ENCODE measurements around the gene RMDN2.

Gene RMDN2

DNA sequence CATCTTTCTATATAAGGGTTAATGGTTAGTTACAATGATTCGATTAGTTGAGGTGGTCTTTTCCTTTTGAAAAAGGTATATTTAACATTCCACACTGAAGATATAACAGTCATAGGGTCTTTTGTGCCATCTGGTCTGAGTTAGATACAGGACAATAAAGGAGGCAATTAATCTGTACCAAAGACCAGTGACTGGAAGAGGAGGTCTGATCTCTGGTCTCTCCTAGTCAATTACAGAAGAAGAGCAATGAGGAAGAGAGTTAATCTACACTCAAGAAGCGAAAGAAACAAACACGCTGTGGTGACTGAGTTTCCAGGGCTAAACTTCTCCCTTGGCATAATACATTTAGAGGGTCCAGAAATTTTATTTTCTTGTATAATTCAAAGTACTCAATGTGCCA, 20.7 kb upstream of the RMDN2 start:
- TF ChIP-seq, protein P1, sequence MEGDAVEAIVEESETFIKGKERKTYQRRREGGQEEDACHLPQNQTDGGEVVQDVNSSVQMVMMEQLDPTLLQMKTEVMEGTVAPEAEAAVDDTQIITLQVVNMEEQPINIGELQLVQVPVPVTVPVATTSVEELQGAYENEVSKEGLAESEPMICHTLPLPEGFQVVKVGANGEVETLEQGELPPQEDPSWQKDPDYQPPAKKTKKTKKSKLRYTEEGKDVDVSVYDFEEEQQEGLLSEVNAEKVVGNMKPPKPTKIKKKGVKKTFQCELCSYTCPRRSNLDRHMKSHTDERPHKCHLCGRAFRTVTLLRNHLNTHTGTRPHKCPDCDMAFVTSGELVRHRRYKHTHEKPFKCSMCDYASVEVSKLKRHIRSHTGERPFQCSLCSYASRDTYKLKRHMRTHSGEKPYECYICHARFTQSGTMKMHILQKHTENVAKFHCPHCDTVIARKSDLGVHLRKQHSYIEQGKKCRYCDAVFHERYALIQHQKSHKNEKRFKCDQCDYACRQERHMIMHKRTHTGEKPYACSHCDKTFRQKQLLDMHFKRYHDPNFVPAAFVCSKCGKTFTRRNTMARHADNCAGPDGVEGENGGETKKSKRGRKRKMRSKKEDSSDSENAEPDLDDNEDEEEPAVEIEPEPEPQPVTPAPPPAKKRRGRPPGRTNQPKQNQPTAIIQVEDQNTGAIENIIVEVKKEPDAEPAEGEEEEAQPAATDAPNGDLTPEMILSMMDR (IDR thresholded peaks at IDR 0.05; ENCODE audit: control extremely low read depth, extremely low read depth, low read depth, missing control alignments): no peak
- CTCF ChIA-PET: no interaction called here
- POLR2A ChIA-PET: no interaction called here
- DNase-seq (ENCODE audit: extremely low spot score): no peak

DNA sequence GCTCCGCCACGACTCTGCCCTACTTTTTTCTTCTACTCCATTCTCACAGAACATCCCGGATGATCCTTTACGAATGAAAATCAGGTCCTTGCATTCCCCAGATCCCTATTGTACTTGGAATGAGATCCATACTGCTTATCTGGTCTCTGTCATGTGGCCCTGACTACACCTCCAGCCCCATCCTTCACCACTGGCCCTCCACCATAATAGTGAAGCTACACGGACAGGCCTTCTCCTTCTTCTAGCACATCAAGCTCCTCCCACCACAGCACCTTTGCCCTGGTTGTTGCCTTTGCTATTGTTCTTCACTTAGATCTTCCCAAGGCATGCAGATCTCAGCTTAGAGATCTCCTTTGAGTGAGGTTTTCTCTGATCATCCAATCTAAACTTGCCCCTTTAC, 20.1 kb upstream of the RMDN2 start:
- TF ChIP-seq, protein P1 (IDR thresholded peaks at IDR 0.05; ENCODE audit: control extremely low read depth, extremely low read depth, low read depth, missing control alignments): no peak
- ChIA-PET POLR2A (no interaction called here), CTCF (interaction anchor here (1.7 to 2.6 kb wide), 4 partner anchors 9 to 509 kb away, joined by 5 to 15 read pairs (median 6); no protein-coding TSS in a partner anchor)
- DNase-seq (ENCODE audit: extremely low spot score): no peak

DNA sequence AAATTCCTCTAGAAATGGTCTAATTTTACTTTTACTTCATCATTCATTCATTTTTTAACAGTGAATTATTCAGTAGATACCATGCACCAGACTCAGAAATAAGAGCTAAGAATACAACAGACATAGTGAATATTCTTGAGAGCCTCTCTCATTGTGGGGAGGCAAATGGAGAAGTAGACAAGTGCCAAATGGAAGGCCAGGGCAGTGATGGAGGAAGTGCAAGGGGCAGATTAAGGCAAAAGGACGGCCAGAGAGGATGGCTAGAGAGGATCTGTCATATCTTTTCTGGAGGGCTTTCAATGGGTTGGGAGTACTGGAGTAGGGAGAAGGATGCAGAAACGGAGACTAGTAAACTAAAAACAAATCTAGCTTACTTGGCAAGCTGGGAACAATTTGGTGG, 19.0 kb upstream of the RMDN2 start:
- no peak for DNase-seq (ENCODE audit: extremely low spot score)
- ChIA-PET CTCF (interaction anchor here (0.7 to 2.6 kb wide), 5 partner anchors 10 to 510 kb away, joined by 3 to 15 read pairs (median 6); no protein-coding TSS in a partner anchor), POLR2A (no interaction called here)
- TF ChIP-seq, protein P1 (IDR thresholded peaks at IDR 0.05; ENCODE audit: control extremely low read depth, extremely low read depth, low read depth, missing control alignments): no peak

DNA sequence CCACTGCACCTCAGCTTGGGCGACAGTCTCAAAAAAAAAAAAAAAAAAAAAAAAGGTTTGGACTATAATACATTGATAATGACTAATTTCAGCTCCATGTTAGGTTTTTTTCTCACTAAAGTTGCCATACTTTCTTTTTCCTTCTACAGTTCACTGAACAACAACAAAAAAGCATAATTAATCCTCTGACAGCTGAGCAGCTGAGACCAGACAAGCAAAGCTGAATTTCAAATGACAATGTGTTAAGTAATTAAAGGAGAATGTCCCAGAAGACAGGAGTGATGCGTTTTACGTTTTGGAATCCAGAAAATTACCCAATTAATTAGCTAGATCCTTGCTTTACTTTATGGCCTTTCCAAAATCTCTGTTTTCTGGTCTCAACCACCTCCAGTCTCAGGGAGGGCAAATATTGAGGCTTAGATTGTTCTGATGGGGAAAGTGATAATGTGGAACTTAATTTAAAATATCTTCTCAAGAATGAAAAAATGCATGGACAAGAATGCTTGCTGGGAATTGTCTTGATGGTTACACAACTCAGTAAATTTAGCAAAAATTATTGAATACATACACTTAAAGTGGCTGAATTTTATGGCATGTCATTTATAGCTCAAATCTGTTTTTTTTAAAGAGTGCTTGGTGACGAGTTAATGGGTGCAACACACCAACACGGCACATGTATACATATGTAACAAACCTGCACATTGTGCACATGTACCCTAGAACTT, 17.4 kb upstream of the RMDN2 start:
- POLR2A ChIA-PET: interaction anchor here (0.6 kb wide), 1 partner anchor 154 kb away, joined by 8 read pairs; no protein-coding TSS in a partner anchor
- TF ChIP-seq, protein P1 (IDR thresholded peaks at IDR 0.05; ENCODE audit: control extremely low read depth, extremely low read depth, low read depth, missing control alignments): no peak
- CTCF ChIA-PET: interaction anchor here (2.5 to 2.6 kb wide), 2 partner anchors 17 to 512 kb away, joined by 7 to 15 read pairs; no protein-coding TSS in a partner anchor
- DNase-seq (ENCODE audit: extremely low spot score): no peak

DNA sequence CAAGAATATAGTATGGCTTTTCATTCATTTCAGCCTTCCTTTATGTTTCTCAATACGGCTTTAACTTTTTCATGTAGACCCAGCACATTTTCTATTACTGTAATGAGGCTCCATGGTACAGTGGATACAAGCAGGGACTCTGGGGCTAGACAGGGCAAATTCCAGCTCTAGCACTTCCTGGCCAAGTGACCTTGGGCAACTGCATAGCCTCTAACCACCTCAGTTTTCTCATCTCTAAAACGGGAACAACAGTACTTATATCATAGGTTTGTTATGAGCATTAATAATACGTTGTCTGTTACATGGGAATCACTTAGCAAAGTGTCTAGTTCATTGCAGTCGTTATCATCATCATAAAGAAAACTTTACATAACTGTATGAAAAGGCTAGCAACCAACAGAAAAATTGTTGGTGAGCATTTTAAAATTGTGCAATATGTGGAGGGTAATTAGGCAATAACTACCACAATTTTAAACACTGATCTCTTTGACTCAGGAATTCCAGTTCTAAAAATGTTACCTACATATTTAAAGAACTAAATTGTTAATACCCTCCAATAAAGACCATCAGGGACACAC, 13.7 kb upstream of the RMDN2 start:
- CTCF ChIA-PET: interaction anchor here (0.8 to 1.6 kb wide), 3 partner anchors 12 to 17 kb away, joined by 3 to 7 read pairs (median 3); no protein-coding TSS in a partner anchor

DNA sequence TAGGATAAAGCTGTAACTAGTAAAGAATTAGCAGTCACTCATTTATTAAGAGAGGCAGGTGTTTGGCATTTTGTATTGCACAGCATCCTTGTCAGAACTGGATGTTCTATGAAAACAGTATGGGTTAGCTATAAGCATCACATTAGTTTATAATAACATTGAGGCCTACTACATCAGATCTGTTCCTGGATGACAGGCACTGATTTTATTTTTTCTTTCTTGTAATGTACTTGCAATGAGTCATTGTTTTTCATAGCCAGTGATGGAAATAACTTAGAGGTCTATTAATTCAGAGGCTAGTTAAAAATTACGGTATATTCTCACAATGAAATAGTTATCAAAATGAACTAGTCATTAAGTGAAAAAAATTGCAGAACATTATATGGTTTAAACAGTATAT, 13.0 kb upstream of the RMDN2 start:
- CTCF ChIA-PET: interaction anchor here (0.8 to 1.4 kb wide), 2 partner anchors 15 to 18 kb away, joined by 3 read pairs; no protein-coding TSS in a partner anchor
- no peak for DNase-seq (ENCODE audit: extremely low spot score)
- POLR2A ChIA-PET: no interaction called here
- TF ChIP-seq, protein P1 (IDR thresholded peaks at IDR 0.05; ENCODE audit: control extremely low read depth, extremely low read depth, low read depth, missing control alignments): no peak

More for the DNA sequence above, 13.7 kb upstream of the RMDN2 start:
- POLR2A ChIA-PET: no interaction called here
- no peak for DNase-seq (ENCODE audit: extremely low spot score)
- TF ChIP-seq, protein P1 (IDR thresholded peaks at IDR 0.05; ENCODE audit: control extremely low read depth, extremely low read depth, low read depth, missing control alignments): no peak

Data from GM10248 (cell line).